Limb (tissue), 2 donors: Measurements from ENCODE around the gene DYNC1H1.
A peak's percentile ranks its signal among the peaks of the same experiment; 100 is the strongest.

Source experiments
- DNase-seq, 2 donors: peaks; one replicate each; pipeline ENCODE4 v3.0.0-alpha.2; 2016; ENCODE audit errors: extremely low spot score in 2 of 2

The DYNC1H1 gene

DNA sequence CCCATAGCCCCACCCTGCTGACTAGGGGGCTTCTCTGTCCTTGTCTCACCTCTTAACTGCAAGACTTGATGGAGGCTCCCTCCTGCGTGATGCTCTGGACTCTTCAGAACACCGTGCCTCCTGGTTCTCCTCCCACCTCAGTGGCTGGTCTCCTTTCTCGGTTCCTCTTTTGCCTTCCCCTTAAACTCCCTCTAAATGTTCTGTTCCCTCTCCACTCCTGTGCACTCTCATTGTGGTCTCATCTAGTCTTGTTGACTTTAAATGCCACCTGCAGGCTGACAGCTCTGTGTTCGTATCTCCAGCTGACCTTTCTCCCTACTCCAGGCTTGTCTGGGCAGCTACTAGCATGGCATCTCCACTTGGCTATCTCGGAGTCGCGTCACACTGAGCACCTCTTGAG is 28.3 kb downstream of the DYNC1H1 start:
- no peak for DNase-seq

DNA sequence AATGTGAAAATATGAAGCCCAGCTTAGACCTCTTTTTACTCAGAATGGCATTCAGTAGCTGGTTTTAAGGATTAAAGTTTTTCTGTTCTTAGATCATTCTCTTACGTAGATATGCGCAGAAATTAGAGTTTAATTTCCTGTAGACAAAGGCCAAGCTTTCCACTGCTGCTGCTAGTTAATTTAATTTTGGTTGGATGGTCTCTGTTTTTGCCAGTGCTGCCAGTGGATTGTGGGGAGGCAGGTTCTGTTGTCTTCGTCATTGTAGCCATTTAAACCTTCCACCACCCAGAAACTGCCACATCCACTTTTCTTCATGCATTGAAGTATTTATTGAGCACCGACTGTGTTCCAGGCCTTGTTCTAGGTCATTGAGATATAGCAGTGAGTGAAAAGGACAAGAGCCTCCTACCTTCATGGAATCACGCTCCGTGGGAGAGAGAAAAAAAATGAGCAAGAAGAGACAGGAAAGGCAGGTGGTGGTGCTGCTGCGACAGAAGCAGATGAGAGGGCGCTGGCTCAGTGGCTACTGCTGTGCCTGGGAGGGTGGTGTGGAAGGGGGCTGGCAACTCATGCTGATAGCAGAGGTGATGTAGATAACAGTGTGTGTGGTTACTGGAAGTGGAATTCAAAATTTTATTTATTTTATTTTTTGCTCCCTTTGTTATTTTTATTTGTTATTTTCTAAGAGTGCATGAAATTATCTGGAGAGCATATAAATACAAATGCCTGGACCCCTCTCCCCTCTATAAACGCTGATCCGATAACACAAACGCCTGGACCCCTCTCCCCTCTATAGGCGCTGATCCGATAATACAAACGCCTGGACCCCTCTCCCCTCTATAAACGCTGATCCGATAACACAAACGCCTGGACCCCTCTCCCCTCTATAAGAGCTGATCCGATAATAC is 33.3 kb downstream of the DYNC1H1 start:
- no peak for DNase-seq

DNA sequence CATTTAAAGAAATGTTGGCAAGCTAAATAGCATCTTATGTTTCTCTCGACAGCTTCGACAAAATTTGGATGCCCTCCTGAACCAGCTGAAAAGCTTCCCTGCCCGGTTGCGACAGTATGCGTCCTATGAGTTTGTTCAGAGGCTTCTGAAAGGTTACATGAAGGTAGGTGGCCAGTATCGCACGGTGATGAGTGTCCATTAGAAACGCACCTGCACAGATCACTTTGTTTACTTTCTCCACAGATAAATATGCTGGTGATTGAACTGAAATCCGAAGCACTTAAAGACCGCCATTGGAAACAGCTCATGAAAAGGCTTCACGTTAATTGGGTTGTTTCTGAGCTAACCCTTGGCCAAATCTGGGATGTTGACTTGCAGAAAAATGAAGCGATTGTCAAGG is 36.5 kb downstream of the DYNC1H1 start:
- no peak for DNase-seq

DNA sequence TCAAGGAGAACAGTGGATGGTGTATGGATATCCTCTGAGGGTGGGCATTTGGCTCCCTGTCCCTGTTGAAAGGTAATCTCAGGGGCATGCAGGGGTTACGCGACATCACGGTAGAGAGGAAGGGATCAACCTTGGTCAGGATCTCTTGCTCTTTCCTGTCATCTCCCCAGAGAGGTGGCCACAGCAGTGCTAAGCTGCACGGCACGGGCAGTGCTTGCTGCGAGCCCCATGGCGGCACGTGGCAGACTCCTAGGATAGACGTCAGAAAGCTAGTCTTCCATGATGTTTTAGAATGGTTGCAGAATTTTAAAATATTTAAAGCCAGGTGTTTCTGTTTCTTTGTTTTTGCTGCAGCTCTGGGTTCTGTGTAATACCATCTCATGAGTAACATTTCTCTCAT is 41.0 kb downstream of the DYNC1H1 start:
- DNase-seq, result no peak

DNA sequence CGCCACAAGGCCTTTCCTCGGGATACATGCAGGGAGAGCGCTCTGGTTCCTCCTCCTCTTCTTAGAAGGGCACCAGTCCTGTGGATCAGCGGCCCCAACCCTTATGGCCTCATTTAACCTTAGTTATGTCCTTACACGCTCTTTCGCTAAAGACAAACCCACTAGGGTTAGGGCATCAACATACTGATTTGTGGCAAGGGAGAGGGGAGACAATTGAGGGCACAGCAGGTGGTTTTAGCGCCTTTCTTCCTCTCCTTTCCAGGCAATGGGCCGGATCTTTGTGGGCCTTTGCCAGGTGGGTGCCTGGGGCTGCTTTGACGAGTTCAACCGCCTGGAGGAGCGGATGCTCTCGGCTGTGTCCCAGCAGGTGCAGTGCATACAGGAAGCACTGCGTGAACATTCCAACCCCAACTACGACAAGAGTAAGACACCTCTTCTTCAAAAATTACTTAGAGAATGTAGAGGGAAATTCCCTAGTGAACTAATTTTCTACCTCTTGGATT is 43.6 kb downstream of the DYNC1H1 start:
- no peak for DNase-seq

DNA sequence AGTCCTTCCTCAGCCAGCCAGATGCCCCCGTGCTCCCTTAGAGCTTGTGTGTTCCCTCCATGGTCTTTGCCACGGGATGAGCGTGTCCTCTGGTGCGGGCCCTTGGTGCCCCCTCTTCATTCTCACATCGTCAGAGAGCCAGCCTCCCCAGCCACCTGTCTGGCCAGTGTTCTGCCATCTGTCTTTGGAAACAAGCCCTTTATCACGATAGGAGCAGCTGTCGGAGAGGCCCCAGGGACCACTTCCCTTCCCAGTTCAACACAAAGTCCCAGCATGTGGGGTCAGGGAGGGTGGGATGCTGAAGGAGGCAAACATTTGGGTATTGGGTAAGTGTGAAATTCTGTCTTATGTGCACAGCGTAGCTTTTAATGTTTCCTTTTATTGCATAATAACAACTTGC is 44.5 kb downstream of the DYNC1H1 start:
- DNase-seq, result peak in 1 of 2 donors; percentile 38

DNA sequence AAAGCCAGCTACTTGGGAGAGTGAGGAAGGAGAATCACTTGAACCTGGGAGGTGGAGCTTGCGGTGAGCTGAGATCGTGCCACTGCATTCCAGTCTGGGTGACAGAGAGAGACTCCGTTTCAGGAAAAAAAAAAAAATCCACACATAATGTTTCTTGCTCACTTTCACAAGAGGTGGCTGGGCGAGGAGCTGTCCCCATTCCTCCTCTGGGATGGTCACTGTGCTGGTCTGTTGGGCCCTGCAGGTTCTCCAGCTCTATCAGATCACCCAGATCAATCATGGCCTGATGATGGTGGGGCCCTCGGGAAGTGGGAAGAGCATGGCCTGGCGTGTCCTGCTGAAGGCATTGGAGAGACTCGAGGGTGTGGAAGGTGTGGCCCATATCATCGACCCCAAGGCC is 47.3 kb downstream of the DYNC1H1 start:
- no peak for DNase-seq

DNA sequence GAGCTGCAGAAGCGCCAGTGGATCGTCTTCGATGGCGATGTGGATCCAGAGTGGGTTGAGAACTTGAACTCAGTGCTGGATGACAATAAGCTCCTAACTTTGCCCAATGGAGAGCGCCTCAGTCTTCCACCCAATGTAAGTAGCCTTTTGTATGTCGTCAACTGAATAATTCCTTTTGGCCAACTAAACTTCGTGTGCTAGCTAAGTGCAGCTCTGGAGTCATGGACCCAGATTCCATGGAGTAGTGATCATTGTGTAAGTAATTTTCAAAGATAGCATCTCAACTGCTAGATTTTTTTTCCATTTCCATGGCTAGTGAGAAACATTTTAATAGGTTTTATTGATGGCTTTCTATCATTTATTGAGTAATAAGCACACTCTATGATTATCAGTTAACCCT is 48.0 kb downstream of the DYNC1H1 start:
- DNase-seq, result no peak

DNA sequence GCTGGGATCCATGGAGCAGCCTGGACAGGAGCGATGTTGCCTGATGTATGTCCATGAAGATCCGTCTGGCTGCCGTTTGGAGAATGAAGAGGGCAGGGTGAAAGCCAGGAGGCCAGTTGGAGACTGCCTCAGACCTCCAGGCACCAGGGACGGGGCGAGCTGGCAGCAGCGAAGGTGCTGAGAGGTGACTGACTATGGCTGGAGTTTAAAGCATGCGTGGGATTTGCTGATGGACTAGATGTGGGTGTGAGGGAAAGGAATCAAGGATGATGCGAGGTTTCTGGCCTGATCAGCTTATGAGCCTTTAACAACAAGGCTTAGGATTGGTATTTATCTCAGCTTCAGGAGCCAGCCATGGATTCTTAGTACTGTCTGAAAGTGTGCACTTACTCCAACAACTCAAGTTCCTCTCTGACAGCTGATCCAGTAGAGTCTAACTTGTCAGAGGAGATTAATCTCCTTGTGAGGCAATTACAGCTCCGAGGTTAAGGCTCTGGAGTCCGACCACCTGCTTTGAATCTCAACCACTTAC is 49.4 kb downstream of the DYNC1H1 start:
- no peak for DNase-seq

DNA sequence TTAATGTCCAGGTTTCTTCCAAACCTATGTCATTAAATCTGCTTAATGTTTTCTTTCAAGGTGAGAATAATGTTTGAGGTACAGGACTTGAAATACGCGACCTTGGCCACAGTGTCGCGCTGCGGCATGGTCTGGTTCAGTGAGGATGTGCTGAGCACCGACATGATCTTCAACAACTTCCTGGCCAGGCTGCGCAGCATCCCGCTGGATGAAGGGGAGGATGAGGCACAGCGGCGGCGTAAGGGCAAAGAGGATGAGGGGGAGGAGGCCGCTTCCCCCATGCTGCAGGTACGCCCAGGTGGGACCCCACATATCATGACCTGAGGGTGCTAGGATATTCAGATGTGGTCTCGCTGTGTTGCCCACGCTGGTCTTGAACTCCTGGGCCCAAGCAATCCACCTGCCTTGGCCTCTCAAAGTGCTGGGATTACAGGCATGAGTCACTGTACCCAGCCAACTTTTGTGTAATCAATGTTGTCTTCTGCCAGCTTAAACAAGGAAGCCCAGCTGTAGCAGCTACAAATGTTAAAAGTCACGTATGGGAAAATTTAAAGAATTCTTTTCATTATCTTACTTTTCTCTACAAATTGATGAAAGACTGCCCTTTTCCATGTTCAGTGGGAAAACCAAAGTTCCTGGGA is 50.8 kb downstream of the DYNC1H1 start:
- DNase-seq, result no peak

DNA sequence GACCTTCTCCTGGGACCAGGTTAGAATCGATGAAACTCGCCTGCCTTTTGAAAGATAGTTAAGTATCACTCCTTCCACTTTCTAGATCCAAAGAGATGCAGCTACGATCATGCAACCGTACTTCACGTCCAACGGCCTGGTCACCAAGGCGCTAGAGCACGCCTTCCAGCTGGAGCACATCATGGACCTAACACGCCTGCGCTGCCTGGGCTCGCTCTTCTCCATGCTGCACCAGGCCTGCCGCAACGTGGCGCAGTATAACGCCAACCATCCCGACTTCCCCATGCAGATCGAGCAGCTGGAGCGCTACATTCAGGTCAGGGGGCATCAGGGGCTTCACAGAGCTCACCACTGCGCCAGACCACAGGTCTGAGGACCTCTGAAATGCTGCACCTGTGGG is 51.4 kb downstream of the DYNC1H1 start:
- DNase-seq, result no peak

DNA sequence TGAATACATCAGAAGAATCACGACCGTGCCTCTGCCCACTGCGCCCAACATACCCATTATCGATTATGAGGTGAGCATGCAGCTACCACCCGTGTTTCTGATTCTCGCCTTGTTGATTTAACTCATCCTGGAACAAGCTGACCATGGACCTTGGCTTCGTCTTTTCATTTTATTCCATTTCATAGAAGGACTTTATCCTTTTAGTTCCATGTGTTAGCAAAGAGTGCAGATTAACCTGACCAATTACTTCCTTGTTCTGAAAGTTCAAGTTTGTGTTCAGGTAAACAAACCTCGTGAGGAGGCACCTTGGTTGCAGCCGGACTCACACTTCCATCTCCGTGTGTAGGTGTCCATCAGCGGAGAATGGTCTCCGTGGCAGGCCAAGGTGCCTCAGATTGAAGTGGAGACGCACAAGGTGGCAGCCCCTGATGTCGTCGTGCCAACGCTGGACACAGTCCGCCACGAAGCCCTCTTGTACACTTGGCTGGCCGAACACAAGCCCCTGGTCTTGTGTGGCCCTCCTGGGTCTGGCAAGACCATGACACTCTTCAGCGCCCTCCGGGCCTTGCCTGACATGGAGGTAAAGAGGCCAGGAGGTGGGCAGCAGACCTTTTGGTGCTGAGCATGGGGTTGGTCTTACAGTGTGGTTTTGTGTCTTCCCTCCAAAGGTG is 52.2 kb downstream of the DYNC1H1 start:
- DNase-seq, result no peak

DNA sequence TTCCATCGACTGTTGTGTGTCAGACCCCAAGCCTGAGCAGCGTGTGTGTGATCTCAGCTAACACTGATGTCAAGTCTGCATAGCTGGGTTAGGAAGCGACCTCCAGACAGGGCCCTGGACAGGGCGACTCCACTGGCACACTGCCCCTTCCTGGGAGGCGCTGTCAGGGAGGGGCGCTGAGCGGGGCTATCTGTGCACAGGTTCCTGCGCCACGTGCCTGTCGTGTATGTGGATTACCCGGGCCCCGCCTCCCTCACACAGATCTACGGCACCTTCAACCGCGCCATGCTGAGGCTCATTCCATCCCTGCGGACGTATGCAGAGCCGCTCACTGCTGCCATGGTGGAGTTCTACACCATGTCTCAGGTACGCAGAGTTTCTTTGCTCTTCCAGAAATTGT is 53.9 kb downstream of the DYNC1H1 start:
- no peak for DNase-seq

DNA sequence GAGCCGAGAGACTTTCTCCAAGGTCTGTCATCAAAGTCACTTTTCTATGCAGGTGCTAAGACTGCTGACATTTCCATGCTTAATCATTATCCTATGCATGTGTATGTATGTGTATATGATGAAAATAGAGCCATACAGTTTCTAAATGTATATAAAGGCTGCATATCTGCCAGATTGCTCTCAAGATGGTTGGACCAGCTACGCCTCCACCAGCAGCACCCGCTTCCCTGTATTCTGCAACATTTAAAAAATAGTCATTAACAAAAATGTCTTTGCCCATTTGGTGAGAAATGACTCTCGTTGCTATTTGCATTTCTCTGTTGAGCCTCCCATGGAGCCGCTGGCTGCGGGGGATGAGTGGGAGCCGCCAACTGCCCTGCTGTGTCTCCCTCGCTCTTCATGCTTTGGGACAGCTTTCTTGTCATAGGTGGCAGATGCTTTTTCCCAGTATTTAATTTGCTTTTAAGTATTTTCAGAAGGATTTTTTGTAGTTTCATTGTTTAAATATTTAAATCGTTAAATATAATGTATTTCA is 54.7 kb downstream of the DYNC1H1 start:
- DNase-seq, result no peak

DNA sequence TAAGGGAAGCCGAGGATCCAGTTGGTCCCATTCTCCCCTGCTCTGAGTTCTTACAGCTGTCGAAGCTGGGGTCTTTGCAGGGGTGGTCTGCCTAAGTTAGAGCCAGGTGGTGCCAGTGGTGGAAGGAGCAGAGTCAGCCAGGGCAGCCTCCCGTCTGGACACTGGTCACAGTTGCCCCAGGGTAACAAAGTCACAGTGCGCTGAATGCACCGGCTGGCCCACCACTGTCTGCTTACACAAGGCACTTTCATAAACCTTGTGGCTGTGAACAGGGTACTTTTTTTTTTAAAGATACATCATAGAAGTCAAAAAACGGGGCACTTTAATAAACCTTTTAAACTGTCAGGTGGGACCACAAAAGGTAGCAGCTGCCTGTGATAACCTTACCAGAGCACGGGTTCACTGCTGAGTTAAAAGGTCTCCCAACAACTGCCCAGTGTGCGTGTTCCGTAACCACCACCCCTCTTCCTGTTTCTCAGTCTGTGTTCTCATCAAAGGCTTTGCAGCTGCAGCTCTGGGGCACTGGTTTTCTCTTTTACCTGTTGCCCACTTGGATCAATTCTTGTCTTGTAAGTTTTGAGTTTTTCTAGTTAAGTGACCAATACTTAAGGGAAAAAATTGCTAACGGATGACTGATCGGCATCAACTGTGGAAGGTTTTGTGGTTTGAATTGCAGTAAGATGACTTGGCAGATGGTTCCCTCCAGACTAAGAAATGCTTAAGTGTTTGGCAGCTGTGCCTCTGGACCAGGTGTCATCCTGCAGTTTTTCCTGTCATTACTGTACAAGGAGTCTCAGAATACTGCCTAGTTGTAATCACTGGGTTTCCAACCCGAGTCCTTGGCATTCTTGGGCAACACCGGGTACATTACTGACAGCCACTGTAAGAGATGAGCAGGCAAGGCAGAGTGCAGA is 55.9 kb downstream of the DYNC1H1 start:
- DNase-seq, result no peak

DNA sequence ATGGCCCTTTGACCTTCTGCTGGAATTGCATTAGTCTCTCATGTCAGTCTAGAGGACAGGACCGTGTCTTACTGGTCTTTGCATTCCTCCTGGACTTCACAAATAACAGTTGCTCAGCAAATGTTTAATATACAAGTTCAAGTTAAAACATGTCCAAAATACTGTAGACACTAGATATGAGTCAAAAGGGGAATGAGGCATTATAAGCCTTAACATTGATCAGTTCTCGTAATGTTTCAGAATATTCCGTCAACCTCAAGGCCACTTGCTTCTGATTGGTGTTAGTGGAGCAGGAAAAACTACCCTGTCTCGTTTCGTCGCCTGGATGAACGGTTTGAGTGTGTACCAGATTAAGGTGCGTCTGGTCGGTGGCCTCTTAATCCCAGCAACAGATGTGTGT is 62.6 kb downstream of the DYNC1H1 start:
- no peak for DNase-seq

DNA sequence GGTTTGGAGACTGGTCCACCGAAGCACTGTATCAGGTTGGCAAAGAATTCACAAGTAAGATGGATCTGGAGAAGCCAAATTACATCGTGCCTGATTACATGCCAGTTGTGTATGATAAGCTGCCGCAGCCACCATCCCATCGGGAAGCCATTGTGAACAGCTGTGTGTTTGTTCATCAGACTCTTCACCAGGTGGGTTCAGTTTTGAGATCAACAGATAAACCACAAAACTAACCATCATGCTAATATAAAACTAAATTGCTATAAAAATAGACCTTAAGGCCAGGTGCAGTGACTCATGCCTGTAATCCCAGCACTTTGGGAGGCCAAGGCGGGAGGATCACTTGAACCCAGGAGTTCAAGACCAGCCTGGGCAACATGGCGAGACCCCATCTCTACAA is 63.6 kb downstream of the DYNC1H1 start:
- no peak for DNase-seq

DNA sequence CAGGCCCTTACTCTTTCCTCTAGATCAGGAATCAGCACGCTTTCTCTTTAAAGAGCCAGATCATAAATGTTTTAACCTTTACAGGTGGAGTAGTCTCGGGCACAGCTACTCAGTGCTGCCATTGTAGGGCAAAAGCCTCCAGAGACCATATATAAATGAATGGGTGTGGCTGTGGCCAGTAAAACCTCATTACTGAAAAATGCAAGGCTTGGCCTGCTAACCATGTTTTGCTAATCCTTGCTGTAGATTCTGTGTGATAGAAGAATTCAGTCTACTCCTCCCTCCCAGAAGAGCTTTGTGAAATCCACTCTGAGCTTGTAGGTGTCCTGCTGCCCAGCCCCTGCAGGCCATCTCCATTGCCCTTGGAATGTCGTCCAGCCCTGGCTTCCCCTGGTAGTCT is 64.4 kb downstream of the DYNC1H1 start:
- no peak for DNase-seq

DNA sequence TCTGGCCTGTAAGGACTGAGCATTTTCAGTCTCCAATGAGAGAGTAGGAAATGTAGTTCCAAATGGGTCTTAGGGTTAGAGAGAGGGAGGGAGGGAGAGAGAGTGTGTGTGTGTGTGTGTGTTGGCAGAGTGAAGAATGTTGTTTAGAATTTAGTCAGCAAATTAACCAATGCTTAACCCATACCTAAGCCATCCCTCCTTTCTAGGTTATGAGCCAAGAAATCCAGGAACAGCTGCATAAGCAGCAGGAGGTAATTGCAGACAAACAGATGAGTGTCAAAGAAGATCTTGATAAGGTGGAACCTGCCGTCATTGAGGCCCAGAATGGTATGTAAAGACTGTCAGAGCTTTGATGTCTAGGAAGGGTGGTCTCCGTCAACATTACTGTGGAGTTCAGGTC is 65.6 kb downstream of the DYNC1H1 start:
- DNase-seq, result no peak

DNA sequence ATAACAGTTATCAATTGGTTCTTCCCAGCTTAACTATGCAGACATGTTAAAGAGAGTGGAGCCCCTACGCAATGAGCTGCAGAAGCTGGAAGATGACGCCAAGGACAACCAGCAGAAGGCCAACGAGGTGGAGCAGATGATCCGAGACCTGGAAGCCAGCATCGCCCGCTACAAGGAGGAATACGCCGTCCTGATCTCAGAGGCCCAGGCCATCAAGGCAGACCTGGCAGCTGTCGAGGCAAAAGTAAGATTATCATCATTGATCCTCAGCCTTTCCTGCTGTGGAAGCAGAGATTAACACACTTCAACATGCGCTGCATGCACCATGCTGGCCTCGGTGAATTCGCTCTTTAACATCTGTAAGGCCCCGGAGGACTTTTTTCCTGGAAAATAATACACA is 68.9 kb downstream of the DYNC1H1 start:
- no peak for DNase-seq

DNA sequence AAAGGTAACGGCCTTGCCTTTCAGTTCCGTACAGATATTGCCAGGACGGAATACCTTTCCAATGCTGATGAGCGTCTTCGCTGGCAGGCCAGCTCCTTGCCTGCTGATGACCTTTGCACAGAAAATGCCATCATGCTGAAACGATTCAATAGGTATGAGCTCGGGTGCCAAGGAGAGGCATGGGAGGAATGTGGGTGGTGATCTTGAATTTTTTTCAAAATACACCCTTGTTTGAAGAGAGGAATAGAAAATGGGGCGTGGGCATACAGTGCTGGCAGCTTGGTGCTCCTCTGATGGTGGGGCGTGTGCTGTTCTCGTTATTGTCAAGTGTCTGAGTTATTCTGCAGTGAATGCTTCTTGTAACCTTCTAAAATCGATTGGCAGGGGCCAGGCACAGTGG is 69.9 kb downstream of the DYNC1H1 start:
- no peak for DNase-seq
